Measurements from ENCODE around the gene SCTR.
A peak's percentile ranks its signal among the peaks of the same experiment; 100 is the strongest.

Gene SCTR

DNA sequence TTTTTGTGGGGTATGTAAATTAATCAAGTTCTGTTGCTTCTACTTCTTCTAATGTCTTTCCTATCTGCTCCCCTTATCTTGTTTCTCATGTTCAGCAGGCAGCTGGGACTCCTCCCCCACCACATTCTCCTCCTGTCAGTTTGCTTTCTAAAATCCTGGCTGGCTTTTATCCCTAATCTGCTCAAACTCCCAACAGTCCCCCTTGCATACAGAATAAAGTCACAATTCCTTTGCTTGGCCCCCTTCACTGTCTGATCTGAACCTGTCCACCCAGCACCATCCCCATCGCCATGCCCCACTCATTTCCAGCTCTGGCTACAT is 22.1 kb upstream of the SCTR start:
- DNase-seq (ENCODE audit: insufficient read length, low spot score), result no peak
- TF ChIP-seq TAF1 (IDR thresholded peaks at IDR 0.05; ENCODE audit: low read depth, low read length) (no peak), POLR2A (IDR thresholded peaks at IDR 0.05; ENCODE audit: low read depth, low read length) (no peak), POU2F2 (IDR thresholded peaks at IDR 0.05; ENCODE audit: low read depth, low read length) (no peak), SPI1 (IDR thresholded peaks at IDR 0.05; ENCODE audit: low read depth, low read length) (no peak), POLR2AphosphoS5 (IDR thresholded peaks at IDR 0.05; ENCODE audit: low read depth, low read length) (no peak), PAX5 (IDR thresholded peaks at IDR 0.05; ENCODE audit: insufficient read depth, low read length, severe bottlenecking) (no peak)
- FAIRE-seq, result no peak

DNA sequence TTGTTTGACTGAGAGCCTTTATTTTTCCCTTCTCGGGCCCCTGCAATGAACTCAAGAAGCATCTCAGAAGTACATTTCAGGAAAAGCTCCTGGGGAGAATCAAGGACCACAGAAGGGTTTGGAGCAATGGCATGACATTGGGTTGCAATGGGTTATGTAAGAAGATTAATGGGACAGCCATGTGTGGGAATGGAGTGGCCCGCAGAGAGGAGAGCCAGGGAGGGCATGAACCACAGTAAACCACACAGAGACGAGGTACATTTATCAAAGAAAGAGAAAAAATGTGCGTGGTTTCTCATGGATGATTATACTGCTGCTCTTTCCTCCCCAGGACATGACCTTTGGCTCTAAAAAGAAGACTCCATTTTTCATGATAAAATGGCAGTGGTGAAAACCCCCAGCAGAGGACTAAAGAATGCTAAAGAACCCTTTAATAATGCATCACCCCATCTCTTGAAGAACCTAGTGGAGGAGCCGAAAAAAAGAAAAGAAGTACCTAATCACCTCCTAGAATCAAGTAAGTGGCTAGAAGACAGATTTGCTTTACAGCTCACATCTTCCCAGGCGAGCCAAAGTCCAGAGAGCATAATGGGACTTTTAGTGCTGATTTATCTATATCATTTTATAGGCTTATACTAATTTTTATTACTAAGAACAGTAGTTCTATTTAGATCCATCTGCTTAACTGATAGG is 21.6 kb upstream of the SCTR start:
- FAIRE-seq (no peak), DNase-seq (ENCODE audit: insufficient read length, low spot score) (no peak)
- TF ChIP-seq POLR2AphosphoS5 (IDR thresholded peaks at IDR 0.05; ENCODE audit: low read depth, low read length), result no peak
- TF ChIP-seq POLR2A (IDR thresholded peaks at IDR 0.05; ENCODE audit: low read depth, low read length), result no peak
- no peak for TF ChIP-seq PAX5 (IDR thresholded peaks at IDR 0.05; ENCODE audit: insufficient read depth, low read length, severe bottlenecking)
- TF ChIP-seq POU2F2 (IDR thresholded peaks at IDR 0.05; ENCODE audit: low read depth, low read length), result no peak
- no peak for TF ChIP-seq TAF1 (IDR thresholded peaks at IDR 0.05; ENCODE audit: low read depth, low read length)
- no peak for TF ChIP-seq SPI1 (IDR thresholded peaks at IDR 0.05; ENCODE audit: low read depth, low read length)

DNA sequence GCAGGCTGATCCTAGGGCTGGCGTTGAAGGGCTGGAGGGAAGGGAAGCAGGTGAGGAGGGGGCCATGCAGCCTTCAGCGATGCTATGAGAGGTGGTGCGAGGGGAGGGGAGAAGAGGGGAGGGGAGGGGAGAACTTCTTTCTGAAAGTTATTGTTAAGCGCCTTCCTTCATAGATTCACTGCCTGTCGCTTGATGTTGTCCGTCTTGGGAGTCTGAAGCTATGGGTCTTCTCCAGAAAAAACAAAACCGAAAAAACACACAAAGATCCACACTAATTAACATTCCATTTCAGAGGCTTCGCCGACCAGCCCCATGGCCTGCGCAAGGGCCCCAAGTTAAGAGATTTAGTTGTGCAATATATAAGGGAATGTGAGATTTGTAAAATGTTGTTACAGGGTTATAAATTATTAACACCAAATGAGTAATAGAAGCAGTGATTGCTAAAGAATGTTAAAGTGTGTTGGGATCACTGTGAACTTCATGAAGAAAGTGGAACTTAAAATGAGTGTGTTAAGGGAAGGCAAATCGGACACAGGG is 20.7 kb upstream of the SCTR start:
- no peak for DNase-seq (ENCODE audit: insufficient read length, low spot score)
- TF ChIP-seq POU2F2 (IDR thresholded peaks at IDR 0.05; ENCODE audit: low read depth, low read length), result no peak
- TF ChIP-seq TAF1 (IDR thresholded peaks at IDR 0.05; ENCODE audit: low read depth, low read length), result no peak
- TF ChIP-seq PAX5 (IDR thresholded peaks at IDR 0.05; ENCODE audit: insufficient read depth, low read length, severe bottlenecking), result no peak
- TF ChIP-seq POLR2AphosphoS5 (IDR thresholded peaks at IDR 0.05; ENCODE audit: low read depth, low read length), result no peak
- no peak for TF ChIP-seq SPI1 (IDR thresholded peaks at IDR 0.05; ENCODE audit: low read depth, low read length)
- TF ChIP-seq POLR2A (IDR thresholded peaks at IDR 0.05; ENCODE audit: low read depth, low read length), result no peak
- FAIRE-seq, result no peak

DNA sequence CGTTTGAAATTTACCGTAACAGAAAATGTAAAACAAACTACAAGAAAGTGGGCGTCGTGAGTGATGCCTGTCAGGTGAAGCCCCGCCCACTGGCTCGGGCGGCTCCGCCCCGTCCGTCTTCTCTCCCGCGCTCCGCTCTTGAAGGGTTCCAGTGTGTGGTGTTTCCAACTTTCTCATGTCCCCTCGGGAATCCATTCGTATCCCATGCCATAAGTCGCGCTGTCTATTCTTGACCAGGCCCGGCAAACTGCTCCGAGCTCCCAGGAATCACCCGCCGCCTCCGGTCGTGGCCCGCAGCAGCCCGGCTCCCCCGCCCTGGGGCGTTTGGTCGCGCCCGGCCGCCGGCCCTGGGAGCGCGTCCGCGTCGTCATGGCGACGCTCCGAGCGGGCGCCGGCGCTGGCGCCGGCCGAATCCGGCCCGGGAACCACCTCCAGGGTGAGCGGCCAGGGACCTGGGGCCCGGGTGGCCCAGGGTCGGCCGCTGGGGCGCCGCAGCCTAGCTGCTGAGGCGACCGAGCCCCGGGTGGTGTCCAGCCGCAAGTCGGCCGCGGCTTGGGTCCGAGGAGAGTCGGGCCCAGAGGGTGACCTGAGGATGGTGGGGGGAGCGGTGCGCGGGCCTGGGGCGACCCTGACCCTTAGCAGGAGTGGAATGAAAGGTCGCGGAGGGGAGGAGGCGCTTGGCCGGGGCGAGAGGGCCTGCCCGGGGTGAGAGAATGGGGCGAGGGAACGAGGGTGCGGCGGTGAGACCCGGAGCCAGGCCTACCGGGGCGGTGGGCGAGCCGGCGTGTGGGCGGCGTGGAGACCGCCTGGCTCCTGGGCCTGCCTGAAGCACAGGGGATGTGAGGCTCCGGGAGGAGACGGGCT is 20.0 kb upstream of the SCTR start, which contains the start of gene CFAP221:
TSS of gene CFAP221 (plus strand) at position 375 of the 864 bp plus-strand sequence. CDS start 1,683 bp downstream, outside the sequence.
- no peak for TF ChIP-seq SPI1 (IDR thresholded peaks at IDR 0.05; ENCODE audit: low read depth, low read length)
- no peak for TF ChIP-seq PAX5 (IDR thresholded peaks at IDR 0.05; ENCODE audit: insufficient read depth, low read length, severe bottlenecking)
- TF ChIP-seq POLR2A (IDR thresholded peaks at IDR 0.05; ENCODE audit: low read depth, low read length), result no peak
- no peak for TF ChIP-seq POLR2AphosphoS5 (IDR thresholded peaks at IDR 0.05; ENCODE audit: low read depth, low read length)
- TF ChIP-seq TAF1 (IDR thresholded peaks at IDR 0.05; ENCODE audit: low read depth, low read length), result no peak
- FAIRE-seq, result no peak
- peak; percentile 38 for DNase-seq (ENCODE audit: insufficient read length, low spot score)

DNA sequence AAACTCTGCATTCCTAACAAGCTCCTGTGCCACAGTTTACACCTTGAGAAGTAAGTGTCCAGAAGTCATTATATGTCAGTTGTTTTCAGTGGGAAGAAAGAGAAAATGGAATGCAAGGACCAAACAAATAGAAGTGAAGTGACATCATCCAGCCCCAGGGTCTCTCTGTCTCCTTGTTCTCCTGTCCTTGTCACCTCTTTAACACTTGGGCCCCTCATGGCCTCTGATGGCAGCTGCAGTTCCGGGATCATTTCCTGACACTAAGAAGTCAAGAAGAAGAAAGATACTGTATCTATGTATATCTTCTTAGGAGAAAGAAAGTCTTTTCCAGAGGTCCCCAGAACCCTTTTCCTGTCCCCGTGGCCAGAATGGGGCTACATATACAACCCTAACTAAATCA is 17.2 kb upstream of the SCTR start:
- DNase-seq (ENCODE audit: insufficient read length, low spot score) (no peak), FAIRE-seq (no peak)

DNA sequence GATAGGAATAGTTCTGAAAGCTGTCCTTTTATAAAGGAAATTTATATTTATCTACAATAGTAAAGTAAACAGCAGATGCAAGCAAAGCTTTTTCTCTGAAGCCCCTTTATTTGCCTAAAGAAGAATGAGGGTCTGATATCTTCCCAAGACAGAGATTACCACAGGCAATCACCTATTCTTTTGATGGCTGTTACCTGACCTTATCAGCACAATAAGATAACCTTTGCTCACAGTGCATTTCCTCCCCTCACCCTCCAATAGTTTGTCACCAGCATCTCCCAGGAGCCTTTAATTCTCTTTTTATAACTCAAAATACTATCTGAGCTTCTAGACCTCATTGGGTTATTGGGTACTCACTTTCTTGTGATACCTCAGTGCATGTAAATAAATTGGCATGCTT is 13.5 kb upstream of the SCTR start:
- DNase-seq (ENCODE audit: insufficient read length, low spot score) (no peak), FAIRE-seq (no peak)
- TF ChIP-seq POU2F2 (IDR thresholded peaks at IDR 0.05; ENCODE audit: low read depth, low read length), result no peak
- no peak for TF ChIP-seq TAF1 (IDR thresholded peaks at IDR 0.05; ENCODE audit: low read depth, low read length)
- no peak for TF ChIP-seq POLR2AphosphoS5 (IDR thresholded peaks at IDR 0.05; ENCODE audit: low read depth, low read length)
- TF ChIP-seq SPI1 (IDR thresholded peaks at IDR 0.05; ENCODE audit: low read depth, low read length), result no peak
- no peak for TF ChIP-seq PAX5 (IDR thresholded peaks at IDR 0.05; ENCODE audit: insufficient read depth, low read length, severe bottlenecking)
- no peak for TF ChIP-seq POLR2A (IDR thresholded peaks at IDR 0.05; ENCODE audit: low read depth, low read length)

More for the DNA sequence above, 17.2 kb upstream of the SCTR start:
- TF ChIP-seq POU2F2 (IDR thresholded peaks at IDR 0.05; ENCODE audit: low read depth, low read length) (no peak), TAF1 (IDR thresholded peaks at IDR 0.05; ENCODE audit: low read depth, low read length) (no peak), POLR2AphosphoS5 (IDR thresholded peaks at IDR 0.05; ENCODE audit: low read depth, low read length) (no peak), SPI1 (IDR thresholded peaks at IDR 0.05; ENCODE audit: low read depth, low read length) (no peak), PAX5 (IDR thresholded peaks at IDR 0.05; ENCODE audit: insufficient read depth, low read length, severe bottlenecking) (no peak), POLR2A (IDR thresholded peaks at IDR 0.05; ENCODE audit: low read depth, low read length) (no peak)

DNA sequence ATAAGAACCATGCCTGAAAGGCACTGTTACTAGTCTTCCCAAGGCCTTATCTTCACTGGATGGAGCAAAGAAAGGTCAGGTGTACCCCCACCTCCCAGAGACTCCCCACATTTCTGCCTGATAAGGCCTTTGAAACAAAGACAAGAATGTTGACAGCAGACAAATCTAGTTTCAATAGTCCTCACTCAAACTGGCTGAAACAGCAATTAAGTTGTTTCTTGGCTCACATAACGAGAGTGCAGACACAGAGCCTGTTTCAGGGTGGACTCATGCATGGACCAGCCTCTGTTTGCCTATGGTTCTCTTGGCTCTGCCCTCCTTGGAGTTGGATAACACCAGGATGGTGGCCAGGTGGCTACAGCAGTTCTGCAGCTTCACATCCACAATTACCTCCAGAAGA is 12.4 kb upstream of the SCTR start:
- DNase-seq (ENCODE audit: insufficient read length, low spot score) (no peak), FAIRE-seq (no peak)
- TF ChIP-seq TAF1 (IDR thresholded peaks at IDR 0.05; ENCODE audit: low read depth, low read length) (no peak), POU2F2 (IDR thresholded peaks at IDR 0.05; ENCODE audit: low read depth, low read length) (no peak)

DNA sequence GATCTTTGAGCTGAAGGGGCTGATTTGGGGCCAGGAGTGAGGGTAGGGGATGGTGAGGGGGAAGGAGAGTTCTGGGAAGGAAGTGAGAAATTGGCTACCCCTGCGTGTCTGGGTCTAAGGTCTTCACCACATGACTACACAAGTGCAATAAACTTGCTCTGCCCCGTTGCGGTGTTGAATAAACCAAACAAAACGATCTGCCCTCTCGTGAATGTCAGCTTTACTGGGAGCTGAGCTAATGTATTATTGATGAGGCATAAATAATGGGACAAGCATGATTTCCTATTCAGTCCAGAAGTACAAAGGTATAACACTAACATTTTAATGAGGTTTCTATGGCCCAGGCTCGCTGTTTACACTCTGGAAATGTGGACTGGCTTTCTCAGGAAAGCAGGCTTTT is 11.9 kb upstream of the SCTR start:
- TF ChIP-seq POLR2A (IDR thresholded peaks at IDR 0.05; ENCODE audit: low read depth, low read length) (no peak), SPI1 (IDR thresholded peaks at IDR 0.05; ENCODE audit: low read depth, low read length) (no peak), TAF1 (IDR thresholded peaks at IDR 0.05; ENCODE audit: low read depth, low read length) (no peak), PAX5 (IDR thresholded peaks at IDR 0.05; ENCODE audit: insufficient read depth, low read length, severe bottlenecking) (no peak), POLR2AphosphoS5 (IDR thresholded peaks at IDR 0.05; ENCODE audit: low read depth, low read length) (no peak)
- FAIRE-seq (no peak), DNase-seq (ENCODE audit: insufficient read length, low spot score) (no peak)

DNA sequence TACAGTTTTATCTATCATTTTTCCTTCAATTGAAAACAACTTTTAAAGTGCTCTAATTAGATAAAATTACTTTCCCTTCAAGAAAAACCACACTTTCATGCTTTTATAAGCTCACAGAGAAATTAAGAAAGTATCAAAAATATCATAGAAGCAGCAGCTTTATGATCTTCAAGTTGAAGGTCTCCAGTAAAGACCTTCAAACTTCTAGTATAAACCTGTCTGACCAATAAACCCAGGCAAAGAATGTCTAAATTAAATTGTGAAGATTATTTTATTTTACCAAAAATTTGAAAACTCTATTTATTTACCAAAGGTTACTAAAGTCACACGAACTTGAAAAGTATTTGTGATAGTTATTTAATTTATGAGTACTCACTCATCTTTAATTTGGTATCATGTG is 9.3 kb upstream of the SCTR start:
- DNase-seq (ENCODE audit: insufficient read length, low spot score), result no peak
- FAIRE-seq, result no peak
- TF ChIP-seq TAF1 (IDR thresholded peaks at IDR 0.05; ENCODE audit: low read depth, low read length) (no peak), POLR2A (IDR thresholded peaks at IDR 0.05; ENCODE audit: low read depth, low read length) (no peak), SPI1 (IDR thresholded peaks at IDR 0.05; ENCODE audit: low read depth, low read length) (no peak), PAX5 (IDR thresholded peaks at IDR 0.05; ENCODE audit: insufficient read depth, low read length, severe bottlenecking) (no peak), POU2F2 (IDR thresholded peaks at IDR 0.05; ENCODE audit: low read depth, low read length) (no peak), POLR2AphosphoS5 (IDR thresholded peaks at IDR 0.05; ENCODE audit: low read depth, low read length) (no peak)
